ENCODE measurements around the gene GALNT17.
"Not testable (repeated sequence)": the region's sequence is repeated elsewhere in the genome, so short reads cannot be mapped to it uniquely, and the experiment has no call there.

Gene GALNT17

GRCh38 chr7:71563276-71563675 lies 431.3 kb downstream of the GALNT17 start:
- DNase-seq (no peak), ATAC-seq (no peak)

- ATAC-seq: no peak
- no peak for DNase-seq
Observed at GRCh38 chr7:71566376-71566775, 434.4 kb downstream of the GALNT17 start.

- ATAC-seq: no peak
- no peak for DNase-seq
Observed at GRCh38 chr7:71566991-71567390, 435.0 kb downstream of the GALNT17 start.

- no peak for ATAC-seq
Observed at GRCh38 chr7:71574153-71574860, 442.4 kb downstream of the GALNT17 start.

GRCh38 chr7:71580027-71580426 lies 448.1 kb downstream of the GALNT17 start:
- no peak for ATAC-seq

More at GRCh38 chr7:71574153-71574860, 442.4 kb downstream of the GALNT17 start:
- no peak for DNase-seq

GRCh38 chr7:71584256-71584655 lies 452.3 kb downstream of the GALNT17 start:
- ATAC-seq: no peak
- DNase-seq: no peak

More at GRCh38 chr7:71580027-71580426, 448.1 kb downstream of the GALNT17 start:
- no peak for DNase-seq

- DNase-seq: no peak
- ATAC-seq: no peak
Observed at GRCh38 chr7:71591876-71592275, 459.9 kb downstream of the GALNT17 start.

GRCh38 chr7:71592388-71592787 lies 460.4 kb downstream of the GALNT17 start:
- not testable (repeated sequence) for DNase-seq, ATAC-seq

GRCh38 chr7:71594736-71595135 lies 462.8 kb downstream of the GALNT17 start:
- no peak for DNase-seq
- ATAC-seq: no peak

- no peak for DNase-seq
- no peak for ATAC-seq
Observed at GRCh38 chr7:71595176-71595575, 463.2 kb downstream of the GALNT17 start.

GRCh38 chr7:71598553-71598952 lies 466.6 kb downstream of the GALNT17 start:
- no peak for DNase-seq
- ATAC-seq: no peak

- no peak for ATAC-seq
- DNase-seq: no peak
Observed at GRCh38 chr7:71601851-71602250, 469.9 kb downstream of the GALNT17 start.

- ATAC-seq (no peak), DNase-seq (no peak)
Observed at GRCh38 chr7:71604818-71605414, 473.0 kb downstream of the GALNT17 start.

GRCh38 chr7:71611986-71612385 lies 480.0 kb downstream of the GALNT17 start:
- DNase-seq (no peak), ATAC-seq (no peak)

- DNase-seq (no peak), ATAC-seq (no peak)
Observed at GRCh38 chr7:71612911-71613310, 481.0 kb downstream of the GALNT17 start.

GRCh38 chr7:71613313-71613712 lies 481.4 kb downstream of the GALNT17 start:
- no peak for ATAC-seq
- DNase-seq: no peak

- no peak for ATAC-seq
- no peak for DNase-seq
Observed at GRCh38 chr7:71615017-71615416, 483.1 kb downstream of the GALNT17 start.

- ATAC-seq: no peak
- no peak for DNase-seq
Observed at GRCh38 chr7:71616217-71616616, 484.3 kb downstream of the GALNT17 start.

GRCh38 chr7:71618278-71618677 lies 486.3 kb downstream of the GALNT17 start:
- no peak for DNase-seq
- no peak for ATAC-seq

GRCh38 chr7:71625545-71625944 lies 493.6 kb downstream of the GALNT17 start:
- no peak for DNase-seq
- ATAC-seq: no peak

- no peak for DNase-seq
- ATAC-seq: no peak
Observed at GRCh38 chr7:71626206-71626605, 494.3 kb downstream of the GALNT17 start.

GRCh38 chr7:71627651-71628050 lies 495.7 kb downstream of the GALNT17 start:
- no peak for ATAC-seq

GRCh38 chr7:71630516-71630915 lies 498.6 kb downstream of the GALNT17 start:
- ATAC-seq: no peak
- DNase-seq: no peak

More at GRCh38 chr7:71627651-71628050, 495.7 kb downstream of the GALNT17 start:
- no peak for DNase-seq

GRCh38 chr7:71633551-71634008 lies 501.6 kb downstream of the GALNT17 start:
- ATAC-seq (no peak), DNase-seq (no peak)

All from stimulated activated naive CD8-positive, alpha-beta T cell treated with anti-CD3 and anti-CD28 coated beads, Interleukin-15, Interleukin-2, amounts not matched to agents 100 U/mL and 50 U/mL, for 24 hours (primary cell).